ENCODE data around the gene FMO4. TPM values are rescaled to one million over a fixed set of nuclear protein-coding genes. Genes with fewer than 3 reads are reported as not detected.
"Not testable (repeated sequence)": the region's sequence is repeated elsewhere in the genome, so short reads cannot be mapped to it uniquely, and the experiment has no call there.

Gene FMO4
- total and polyA plus RNA-seq, 3 experiments from 2014 or later, result 0.89 to 2.6 (median 1.7) TPM

- no peak overlapping the region for H3K4me3 Mint-ChIP-seq
- H3K27me3 ChIP-seq (ENCODE audit: insufficient read depth, low read length, poor library complexity, severe bottlenecking), result peaks cover 5% of the 10 kb centered on the region
- CTCF ChIA-PET, result no interaction called here
These were observed 33.4 kb upstream of the FMO4 start for GRCh38 chr1:171280599-171280998.

GRCh38 chr1:171286032-171286705 lies 27.8 kb upstream of the FMO4 start:
- Mint-ChIP-seq H3K4me3 (no peak overlapping the region), H3K4me1 (no peaks in the 10 kb centered on the region), H3K27ac (no peak overlapping the region), H3K27me3 (peaks cover 15 to 32% of the 10 kb centered on the region in 2 donors), H3K36me3 (no peaks in the 10 kb centered on the region), H3K9me3 (no peaks in the 10 kb centered on the region)
- H3K27me3 ChIP-seq (ENCODE audit: insufficient read depth, low read length, poor library complexity, severe bottlenecking), result peaks cover 3% of the 10 kb centered on the region
- CTCF ChIA-PET, result no interaction called here
- POLR2A ChIA-PET, result no interaction called here
- no peaks in the 10 kb centered on the region for H3K36me3 ChIP-seq (ENCODE audit: insufficient read depth, low read length)
- no peak overlapping the region for H3K27ac ChIP-seq (ENCODE audit: low read depth, low read length)
- H3K4me1 ChIP-seq (ENCODE audit: insufficient read depth, low read length), result no peaks in the 10 kb centered on the region
- H3K9me3 ChIP-seq (ENCODE audit: low read length), result no peaks in the 10 kb centered on the region
- H3K4me3 ChIP-seq (ENCODE audit: low read length), result no peak overlapping the region
- no peak for DNase-seq

More at GRCh38 chr1:171280599-171280998, 33.4 kb upstream of the FMO4 start:
- Histone ChIP-seq H3K27ac (ENCODE audit: low read depth, low read length) (no peak overlapping the region), H3K4me1 (ENCODE audit: insufficient read depth, low read length) (no peaks in the 10 kb centered on the region), H3K9me3 (ENCODE audit: low read length) (no peaks in the 10 kb centered on the region), H3K36me3 (ENCODE audit: insufficient read depth, low read length) (no peaks in the 10 kb centered on the region), H3K4me3 (ENCODE audit: low read length) (no peak overlapping the region)
- Mint-ChIP-seq H3K27ac (no peak overlapping the region), H3K9me3 (no peaks in the 10 kb centered on the region), H3K27me3 (peaks cover 14 to 52% of the 10 kb centered on the region in 2 donors), H3K36me3 (no peaks in the 10 kb centered on the region), H3K4me1 (no peaks in the 10 kb centered on the region)
- POLR2A ChIA-PET, result no interaction called here
- DNase-seq, result no peak

- no peaks in the 10 kb centered on the region for H3K9me3 Mint-ChIP-seq
- H3K4me3 Mint-ChIP-seq, result no peak overlapping the region
- no peak overlapping the region for H3K4me3 ChIP-seq (ENCODE audit: low read length)
- H3K36me3 Mint-ChIP-seq, result no peaks in the 10 kb centered on the region
- ChIA-PET CTCF (no interaction called here), POLR2A (no interaction called here)
- no peak overlapping the region for H3K27ac ChIP-seq (ENCODE audit: low read depth, low read length)
- H3K4me1 ChIP-seq (ENCODE audit: insufficient read depth, low read length), result no peaks in the 10 kb centered on the region
- H3K4me1 Mint-ChIP-seq, result no peaks in the 10 kb centered on the region
- peaks cover 16 to 34% of the 10 kb centered on the region in 2 donors for H3K27me3 Mint-ChIP-seq
- H3K27ac Mint-ChIP-seq, result no peak overlapping the region
- H3K9me3 ChIP-seq (ENCODE audit: low read length), result no peaks in the 10 kb centered on the region
- H3K36me3 ChIP-seq (ENCODE audit: insufficient read depth, low read length), result no peaks in the 10 kb centered on the region
- H3K27me3 ChIP-seq (ENCODE audit: insufficient read depth, low read length, poor library complexity, severe bottlenecking), result peaks cover 3% of the 10 kb centered on the region
- DNase-seq, result no peak
These were observed 23.4 kb upstream of the FMO4 start for GRCh38 chr1:171290621-171291020.

- no peaks in the 10 kb centered on the region for H3K9me3 ChIP-seq (ENCODE audit: low read length)
- H3K36me3 Mint-ChIP-seq, result no peaks in the 10 kb centered on the region
- no peaks in the 10 kb centered on the region for H3K36me3 ChIP-seq (ENCODE audit: insufficient read depth, low read length)
- peaks cover 0 to 5% (median 1%) of the 10 kb centered on the region in 5 donors for H3K9me3 Mint-ChIP-seq
- no peak for DNase-seq
- POLR2A ChIA-PET, result no interaction called here
- H3K4me1 ChIP-seq (ENCODE audit: insufficient read depth, low read length), result no peaks in the 10 kb centered on the region
- H3K27me3 ChIP-seq (ENCODE audit: insufficient read depth, low read length, poor library complexity, severe bottlenecking), result peaks cover 3% of the 10 kb centered on the region
- H3K27ac Mint-ChIP-seq, result no peak overlapping the region
- no peak overlapping the region for H3K27ac ChIP-seq (ENCODE audit: low read depth, low read length)
- H3K4me1 Mint-ChIP-seq, result no peaks in the 10 kb centered on the region
- H3K4me3 ChIP-seq (ENCODE audit: low read length), result no peak overlapping the region
- CTCF ChIA-PET, result no interaction called here
- H3K4me3 Mint-ChIP-seq, result no peak overlapping the region
- peaks cover 15 to 49% of the 10 kb centered on the region in 2 donors for H3K27me3 Mint-ChIP-seq
These were observed 21.2 kb upstream of the FMO4 start for GRCh38 chr1:171292799-171293198.

- CTCF ChIA-PET, result interaction anchor here (1.5 kb wide), 1 partner anchor 18 kb away, joined by 4 read pairs; no protein-coding TSS in a partner anchor
- H3K27ac ChIP-seq (ENCODE audit: low read depth, low read length); H3K4me1 Mint-ChIP-seq; H3K4me1 ChIP-seq (ENCODE audit: insufficient read depth, low read length); H3K36me3 Mint-ChIP-seq; H3K36me3 ChIP-seq (ENCODE audit: insufficient read depth, low read length); H3K27me3 ChIP-seq (ENCODE audit: insufficient read depth, low read length, poor library complexity, severe bottlenecking); DNase-seq; H3K4me3 ChIP-seq (ENCODE audit: low read length); H3K27ac Mint-ChIP-seq; POLR2A ChIA-PET; H3K9me3 ChIP-seq (ENCODE audit: low read length); H3K4me3 Mint-ChIP-seq: not testable (repeated sequence)
- Mint-ChIP-seq H3K27me3 (peaks cover 15 to 47% of the 10 kb centered on the region in 2 donors), H3K9me3 (peaks cover 10 to 19% (median 15%) of the 10 kb centered on the region in 5 donors)
These were observed 18.6 kb upstream of the FMO4 start for GRCh38 chr1:171295383-171295782.

- no peak overlapping the region for H3K4me3 ChIP-seq (ENCODE audit: low read length)
- no peak overlapping the region for H3K4me3 Mint-ChIP-seq
- H3K4me1 ChIP-seq (ENCODE audit: insufficient read depth, low read length), result no peaks in the 10 kb centered on the region
- peaks cover 12 to 22% (median 17%) of the 10 kb centered on the region in 5 donors for H3K9me3 Mint-ChIP-seq
- ChIA-PET POLR2A (no interaction called here), CTCF (interaction anchor here (1.5 kb wide), 1 partner anchor 18 kb away, joined by 4 read pairs; no protein-coding TSS in a partner anchor)
- no peaks in the 10 kb centered on the region for H3K9me3 ChIP-seq (ENCODE audit: low read length)
- no peak overlapping the region for H3K27ac ChIP-seq (ENCODE audit: low read depth, low read length)
- no peak overlapping the region for H3K27ac Mint-ChIP-seq
- peaks cover 15 to 48% of the 10 kb centered on the region in 2 donors for H3K27me3 Mint-ChIP-seq
- no peaks in the 10 kb centered on the region for H3K4me1 Mint-ChIP-seq
- H3K36me3 Mint-ChIP-seq, result peaks cover 0 to 2% (median 0%) of the 10 kb centered on the region in 3 donors
- DNase-seq, result no peak
- no peaks in the 10 kb centered on the region for H3K27me3 ChIP-seq (ENCODE audit: insufficient read depth, low read length, poor library complexity, severe bottlenecking)
- H3K36me3 ChIP-seq (ENCODE audit: insufficient read depth, low read length), result no peaks in the 10 kb centered on the region
These were observed 18.2 kb upstream of the FMO4 start for GRCh38 chr1:171295821-171296220.

GRCh38 chr1:171296897-171297296 lies 17.1 kb upstream of the FMO4 start:
- no peaks in the 10 kb centered on the region for H3K9me3 ChIP-seq (ENCODE audit: low read length)
- CTCF ChIA-PET, result no interaction called here

GRCh38 chr1:171298696-171299095 lies 15.3 kb upstream of the FMO4 start:
- no peak for DNase-seq
- Histone ChIP-seq H3K27me3 (ENCODE audit: insufficient read depth, low read length, poor library complexity, severe bottlenecking) (no peaks in the 10 kb centered on the region), H3K9me3 (ENCODE audit: low read length) (no peaks in the 10 kb centered on the region), H3K4me1 (ENCODE audit: insufficient read depth, low read length) (no peaks in the 10 kb centered on the region), H3K27ac (ENCODE audit: low read depth, low read length) (no peak overlapping the region), H3K4me3 (ENCODE audit: low read length) (no peak overlapping the region), H3K36me3 (ENCODE audit: insufficient read depth, low read length) (no peaks in the 10 kb centered on the region)
- POLR2A ChIA-PET, result no interaction called here
- CTCF ChIA-PET, result no interaction called here
- peaks cover 0 to 16% (median 1%) of the 10 kb centered on the region in 3 donors for H3K36me3 Mint-ChIP-seq
- no peaks in the 10 kb centered on the region for H3K4me1 Mint-ChIP-seq
- no peak overlapping the region for H3K4me3 Mint-ChIP-seq
- no peak overlapping the region for H3K27ac Mint-ChIP-seq
- H3K27me3 Mint-ChIP-seq, result peaks cover 22 to 64% of the 10 kb centered on the region in 2 donors
- peaks cover 29 to 35% (median 32%) of the 10 kb centered on the region in 5 donors for H3K9me3 Mint-ChIP-seq

More at GRCh38 chr1:171296897-171297296, 17.1 kb upstream of the FMO4 start:
- Mint-ChIP-seq H3K4me1 (no peaks in the 10 kb centered on the region), H3K27ac (no peak overlapping the region), H3K9me3 (peaks cover 22 to 31% (median 27%) of the 10 kb centered on the region in 5 donors), H3K4me3 (no peak overlapping the region), H3K27me3 (peaks cover 17 to 55% of the 10 kb centered on the region in 2 donors), H3K36me3 (peaks cover 0 to 11% (median 1%) of the 10 kb centered on the region in 3 donors)
- POLR2A ChIA-PET, result no interaction called here
- DNase-seq, result no peak
- no peaks in the 10 kb centered on the region for H3K36me3 ChIP-seq (ENCODE audit: insufficient read depth, low read length)
- H3K4me3 ChIP-seq (ENCODE audit: low read length), result no peak overlapping the region
- H3K27ac ChIP-seq (ENCODE audit: low read depth, low read length), result no peak overlapping the region
- H3K27me3 ChIP-seq (ENCODE audit: insufficient read depth, low read length, poor library complexity, severe bottlenecking), result no peaks in the 10 kb centered on the region
- no peaks in the 10 kb centered on the region for H3K4me1 ChIP-seq (ENCODE audit: insufficient read depth, low read length)

Data from CD8-positive, alpha-beta memory T cell (primary cell).